K562 (cell line): ENCODE measurements around the gene GTPBP6. TPM values are rescaled to one million over a fixed set of nuclear protein-coding genes. Genes with fewer than 3 reads are reported as not detected.

Experiments used
- KDM5B ChIP-seq: fragments of 200-600 bp; sonication (generic); IDR thresholded peaks from 2 replicates; pipeline ENCODE4 v1.6.1; 2012; ENCODE audit warnings: low read depth, mild to moderate bottlenecking, moderate library complexity, low read length, control low read depth, inconsistent platforms; ENCODE audit not compliant: insufficient replicate concordance
- MEIS2 ChIP-seq: fragments of 450-650 bp; IDR thresholded peaks from 2 replicates; pipeline ENCODE4 v1.6.1; 2014; ENCODE audit warnings: mild to moderate bottlenecking; ENCODE audit not compliant: partially characterized antibody
- MGA ChIP-seq: fragments of 450-650 bp; IDR thresholded peaks from 2 replicates; pipeline ENCODE4 v1.6.1; 2016; ENCODE audit warnings: mild to moderate bottlenecking, moderate library complexity
- MXI1 ChIP-seq: IDR thresholded peaks from 2 replicates; pipeline ENCODE4 v1.6.1; 2011; ENCODE audit warnings: low read depth, mild to moderate bottlenecking, improper control_type of control experiment, low read length
- RERE ChIP-seq: sonication (generic); formaldehyde crosslinking; IDR thresholded peaks from 2 replicates; pipeline ENCODE4 v1.8.0; 2023; ENCODE audit warnings: missing genetic modification reagents, mild to moderate bottlenecking, borderline replicate concordance
- TCF3 ChIP-seq: sonication (generic); formaldehyde crosslinking; IDR thresholded peaks from 2 replicates; pipeline ENCODE4 v1.4.0; 2020; ENCODE audit warnings: mild to moderate bottlenecking, missing genetic modification reagents
- ZFP1 ChIP-seq: fragments of 450-650 bp; formaldehyde crosslinking; IDR thresholded peaks from 2 replicates; pipeline ENCODE4 v1.4.0; 2020; ENCODE audit warnings: mild to moderate bottlenecking, mixed read lengths
- ZNF274 ChIP-seq: IDR thresholded peaks from 2 replicates; pipeline ENCODE4 v1.6.1; 2011; ENCODE audit warnings: low read depth, mild to moderate bottlenecking, low read length, moderate library complexity, borderline replicate concordance
- polyA plus RNA-seq, 8 experiments: library from polyadenylated mRNA; depleted of rRNA in 4 of 8; stranded (reverse) in 5 of 8; unstranded in 3 of 8; fragments of >200 nt; fragmentation: Nextera tagmentation in 2 of 8; fragmentation: Illumina TruSeq in 1 of 8; extraction: Ambion mirVana in 2 of 8; extraction: Trizol in 1 of 8; gene quantifications; 2 replicates each; pipeline versions ENCODE4 v1.2.1 to v1.2.3, GENCODE V29; 2011 to 2014; ENCODE audit warnings: inconsistent platforms in 1 of 8, missing spikeins in 1 of 8
- total RNA-seq, 7 experiments: library from RNA; depleted of rRNA in 6 of 7; stranded (reverse); fragments of >200 nt in 6 of 7; fragmentation: Illumina TruSeq in 2 of 7; extraction: Trizol in 2 of 7; gene quantifications; 2 replicates each; pipeline versions ENCODE4 v1.2.1 to v1.2.3, GENCODE V29; 2011 to 2021; ENCODE audit warnings: low replicate concordance in 1 of 7
- TF ChIP-seq, protein P1 (sequence below): sonication (generic); formaldehyde crosslinking; IDR thresholded peaks from 2 replicates; pipeline ENCODE4 v1.8.0; 2022; ENCODE audit warnings: missing genetic modification reagents, mild to moderate bottlenecking, borderline replicate concordance

The GTPBP6 gene
- total and polyA plus RNA-seq, 9 of the 15 experiments (the other 6 are each of a cell fraction or from before 2014, with no cell fraction given) = 0.24 to 35.2 (median 8.0) TPM

DNA sequence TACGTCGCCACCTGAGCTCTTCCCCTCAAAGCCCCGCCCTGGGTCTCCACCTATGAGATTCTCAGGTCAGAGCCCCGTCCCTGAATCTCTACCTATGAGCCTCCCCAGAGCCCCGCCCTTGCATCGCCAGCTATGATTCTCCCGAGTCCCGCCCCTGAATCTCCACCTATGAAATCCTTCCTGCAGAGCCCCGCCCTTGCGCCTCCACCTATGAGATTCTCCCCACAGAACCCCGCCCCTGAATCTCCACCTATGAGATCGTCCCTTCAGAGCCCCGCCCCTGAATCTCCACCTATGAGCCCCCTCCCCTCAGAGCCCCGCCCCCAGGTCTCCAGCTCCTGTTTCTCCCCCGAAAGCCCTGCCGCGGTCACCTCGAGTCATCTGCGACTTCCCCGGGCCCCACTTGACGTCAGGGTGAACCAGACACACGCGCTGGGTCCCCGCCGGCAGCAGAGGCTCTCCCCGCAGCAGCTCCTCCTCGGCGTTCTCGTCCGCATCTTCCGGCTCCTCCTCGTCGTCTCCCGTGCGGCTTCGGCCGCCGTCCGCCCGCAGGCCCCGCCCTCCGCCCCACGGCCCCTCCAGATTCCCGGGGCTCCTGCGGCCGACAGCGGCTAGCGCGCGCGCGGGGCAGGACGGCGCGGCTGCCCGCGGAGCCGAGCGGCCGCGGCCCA is 393 bp downstream of the GTPBP6 start (continued):
- TF ChIP-seq RERE (CRISPR knock-in tag) (no peak), ZFP1 (CRISPR knock-in tag) (no peak), TCF3 (CRISPR knock-in tag) (no peak), KDM5B (peak; percentile 13), MGA (no peak), MXI1 (no peak), ZNF274 (no peak), MEIS2 (no peak)
- TF ChIP-seq, protein P1, sequence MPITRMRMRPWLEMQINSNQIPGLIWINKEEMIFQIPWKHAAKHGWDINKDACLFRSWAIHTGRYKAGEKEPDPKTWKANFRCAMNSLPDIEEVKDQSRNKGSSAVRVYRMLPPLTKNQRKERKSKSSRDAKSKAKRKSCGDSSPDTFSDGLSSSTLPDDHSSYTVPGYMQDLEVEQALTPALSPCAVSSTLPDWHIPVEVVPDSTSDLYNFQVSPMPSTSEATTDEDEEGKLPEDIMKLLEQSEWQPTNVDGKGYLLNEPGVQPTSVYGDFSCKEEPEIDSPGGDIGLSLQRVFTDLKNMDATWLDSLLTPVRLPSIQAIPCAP (CRISPR knock-in tag) = no peak
